HG03066 (cell line): Measurements from ENCODE around the gene MGME1.

Source experiments
- ATAC-seq: cut with Tn5 transposase; IDR thresholded peaks from one replicate; pipeline ENCODE4 v1.9.1; 2021; ENCODE audit warnings: low read depth; ENCODE audit not compliant: unreplicated experiment

Gene MGME1, protein sequence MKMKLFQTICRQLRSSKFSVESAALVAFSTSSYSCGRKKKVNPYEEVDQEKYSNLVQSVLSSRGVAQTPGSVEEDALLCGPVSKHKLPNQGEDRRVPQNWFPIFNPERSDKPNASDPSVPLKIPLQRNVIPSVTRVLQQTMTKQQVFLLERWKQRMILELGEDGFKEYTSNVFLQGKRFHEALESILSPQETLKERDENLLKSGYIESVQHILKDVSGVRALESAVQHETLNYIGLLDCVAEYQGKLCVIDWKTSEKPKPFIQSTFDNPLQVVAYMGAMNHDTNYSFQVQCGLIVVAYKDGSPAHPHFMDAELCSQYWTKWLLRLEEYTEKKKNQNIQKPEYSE

DNA sequence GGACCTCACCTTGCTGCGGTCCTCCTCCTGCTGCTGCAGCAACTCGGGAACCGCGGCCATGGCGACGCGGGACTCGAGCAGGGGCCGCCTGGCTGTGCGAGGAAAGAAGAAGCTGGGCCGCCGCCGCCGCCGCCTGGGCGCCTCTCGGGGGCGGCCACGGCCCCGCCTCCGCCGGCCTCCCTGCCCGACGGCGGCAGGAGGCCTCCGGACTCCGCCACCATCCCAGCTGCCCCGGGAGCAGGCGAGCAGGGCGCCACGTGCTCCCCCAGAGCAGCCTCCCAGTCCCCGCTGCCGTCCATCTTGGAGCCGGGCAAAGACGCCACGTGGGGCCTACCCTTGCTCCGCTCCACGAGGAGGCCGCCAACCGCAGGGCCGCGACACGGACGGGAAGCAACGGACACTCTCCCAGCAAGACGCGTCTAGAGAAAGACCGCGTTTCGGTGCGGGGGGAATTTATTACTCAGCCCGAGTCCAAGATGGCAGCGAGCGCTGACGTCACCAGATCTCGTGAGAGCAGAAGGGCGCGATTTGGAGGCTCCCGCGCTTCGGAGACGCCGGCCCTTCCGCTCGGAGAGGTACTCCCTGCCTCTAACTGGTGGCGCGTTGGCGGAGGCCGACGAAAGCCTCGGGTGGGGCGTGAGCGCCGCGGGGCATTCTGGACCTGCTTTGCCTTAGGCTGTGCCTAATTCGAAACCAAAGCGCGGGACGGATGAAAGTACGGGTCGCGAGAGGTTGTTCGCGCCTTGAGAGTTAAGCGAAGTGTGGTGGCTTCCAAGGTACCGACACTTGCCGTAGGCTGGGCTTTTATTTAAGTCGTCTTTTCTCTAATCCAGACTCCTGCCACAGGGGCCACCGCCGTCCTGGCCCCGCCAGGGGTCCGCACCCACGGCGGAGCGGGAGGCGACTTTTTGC lies at the start of gene MGME1, which contains the start of gene SNX5:
TSS of gene MGME1 (plus strand) at position 653 of the 912 bp plus-strand sequence. CDS start 842 bp downstream, outside the sequence.
TSS of gene SNX5 (minus strand) at position 429 of the 912 bp plus-strand sequence. CDS start at position 60, 369 bp downstream.
- ATAC-seq: peak; percentile 79

DNA sequence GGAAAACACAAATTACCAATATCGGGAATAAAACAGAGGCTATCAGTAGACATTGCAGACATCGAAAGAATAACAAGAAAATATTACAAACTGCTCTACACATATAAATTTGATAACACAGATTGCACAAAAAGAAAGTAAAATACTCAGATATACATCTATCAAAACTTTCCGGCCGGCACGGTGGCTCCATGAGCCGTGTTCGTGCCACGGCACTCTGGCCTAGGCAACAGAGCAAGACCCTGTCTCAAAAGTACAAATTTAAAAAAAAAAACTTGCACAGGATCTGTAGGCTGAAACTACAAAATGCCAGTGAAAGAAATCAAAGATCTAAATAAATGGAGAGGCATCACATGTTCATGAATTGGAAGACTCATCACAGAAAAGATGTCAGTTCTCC lies 49.7 kb upstream of the MGME1 start:
- no peak for ATAC-seq

DNA sequence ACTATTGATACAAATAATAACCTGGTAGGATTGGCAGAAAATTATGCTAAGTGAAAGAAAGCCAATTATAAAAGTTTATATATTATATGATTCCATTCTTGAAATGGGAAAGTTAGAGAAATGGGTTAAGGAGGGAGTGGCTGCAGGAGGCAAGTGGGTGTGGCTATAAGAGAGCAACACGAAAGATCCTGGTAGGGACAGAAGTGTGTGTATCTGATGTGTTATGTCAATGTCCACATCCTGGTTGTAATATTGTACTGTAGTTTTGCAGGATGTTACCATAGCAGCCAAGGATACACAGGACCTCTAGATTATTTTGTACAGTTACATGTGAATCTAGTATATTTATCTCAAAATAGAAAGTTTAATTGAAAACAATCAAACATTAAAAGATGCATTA lies 47.0 kb upstream of the MGME1 start:
- ATAC-seq: no peak

DNA sequence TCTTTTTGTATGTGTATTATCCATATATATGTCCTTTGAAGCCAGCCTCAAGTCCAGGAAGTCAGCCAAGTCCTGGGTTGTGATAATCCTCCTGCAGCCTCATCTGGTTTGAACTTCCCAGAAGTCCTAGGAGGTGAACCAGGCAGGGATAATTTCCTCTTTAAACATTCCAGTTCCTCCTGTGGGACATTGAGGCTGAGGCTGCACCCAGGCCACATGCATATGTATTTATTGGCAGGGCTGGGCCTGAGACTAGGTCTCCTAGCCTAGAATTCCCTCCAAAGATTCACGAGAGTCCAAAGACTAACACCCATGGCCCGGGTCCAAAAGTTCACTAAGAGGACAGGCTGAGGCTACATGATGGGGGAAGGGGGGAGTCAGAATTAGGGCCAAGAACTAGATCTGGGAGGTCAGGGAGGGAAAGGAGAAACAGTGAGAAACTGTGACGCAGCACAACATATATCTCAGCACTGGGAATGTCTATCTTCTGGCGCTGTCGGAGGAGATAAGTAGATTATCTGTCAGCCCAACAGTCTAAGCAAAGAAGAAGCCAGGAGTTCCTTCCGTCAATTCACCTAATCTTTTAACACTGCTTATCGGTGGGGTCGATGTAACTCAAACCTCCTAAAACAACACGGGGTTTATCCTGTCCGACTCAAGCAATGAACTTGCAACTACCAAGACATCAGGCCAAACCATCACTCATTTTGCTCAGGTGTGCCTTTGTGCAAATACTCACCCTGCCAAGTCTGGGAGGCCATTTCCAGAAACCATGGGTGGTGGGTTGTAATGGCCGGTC lies 43.5 kb upstream of the MGME1 start:
- ATAC-seq: no peak

DNA sequence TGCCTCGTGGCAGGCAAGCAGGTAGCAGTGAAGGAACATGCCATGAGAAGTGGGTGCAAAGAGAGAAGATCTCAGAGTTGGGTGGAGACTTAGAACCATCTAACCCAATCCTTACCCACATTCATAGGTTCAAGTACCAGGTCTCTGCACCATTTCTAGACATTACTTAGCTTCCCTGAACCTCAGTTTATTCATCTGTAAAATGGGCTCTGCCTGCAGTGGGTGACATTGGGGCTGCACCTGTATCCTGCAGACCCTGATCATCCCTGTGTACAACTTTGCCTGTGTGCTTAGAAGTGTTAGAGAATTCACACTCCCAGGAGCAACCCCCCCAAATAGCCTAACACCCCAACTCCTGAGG lies 42.9 kb upstream of the MGME1 start:
- ATAC-seq: no peak

DNA sequence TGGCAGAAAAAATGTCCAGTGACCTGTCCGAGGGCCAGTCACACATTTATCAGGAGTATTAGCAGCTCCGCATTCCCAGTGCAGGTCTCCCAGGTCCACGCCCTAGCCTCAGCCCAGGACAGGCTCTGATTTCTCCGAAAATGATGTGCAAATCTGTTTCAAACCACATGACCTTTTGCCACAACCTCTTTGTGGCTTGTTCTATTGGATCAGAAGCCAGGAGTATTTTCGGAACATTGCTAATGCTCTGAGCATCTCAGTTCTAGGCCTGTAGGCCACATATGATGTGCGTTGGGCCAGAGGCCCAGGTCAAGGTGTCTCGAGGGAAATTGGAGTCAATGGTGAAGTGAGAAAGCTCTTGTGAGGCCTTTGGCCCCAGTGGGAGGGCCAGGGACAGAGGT lies 40.6 kb upstream of the MGME1 start:
- ATAC-seq: no peak

DNA sequence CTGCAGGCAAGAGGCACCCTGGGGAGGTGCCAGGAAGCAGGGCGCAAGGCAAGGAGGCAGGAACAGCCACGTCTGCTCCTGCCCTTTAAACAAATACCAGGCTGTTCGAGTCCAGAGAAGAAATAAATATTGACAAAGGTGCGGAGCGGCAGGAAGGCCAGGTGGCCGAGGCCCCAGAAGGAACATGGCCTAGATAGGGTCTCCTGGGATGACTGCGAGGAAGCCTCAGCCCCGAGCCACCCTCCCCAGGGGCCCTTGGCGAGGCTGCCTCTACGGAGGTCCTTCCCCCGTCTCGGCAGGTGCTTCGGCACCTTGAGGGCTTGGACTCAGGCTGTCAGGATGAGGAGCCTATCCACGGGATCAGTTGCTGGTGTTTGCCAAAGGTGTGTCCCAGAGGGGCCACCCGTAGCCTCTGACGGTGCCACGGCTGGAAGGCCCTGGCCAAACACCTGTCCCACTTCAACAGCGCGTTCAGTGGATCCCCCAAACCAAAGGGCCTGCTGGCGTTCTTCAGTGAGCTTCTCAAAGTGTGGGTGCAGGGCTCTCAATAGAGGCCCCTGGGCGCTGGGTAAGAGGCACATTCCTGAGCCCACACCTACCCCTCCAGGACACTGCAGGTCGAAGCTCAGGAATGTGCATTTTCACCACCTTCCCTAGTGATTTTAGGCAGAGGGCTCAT lies 40.0 kb upstream of the MGME1 start:
- no peak for ATAC-seq

DNA sequence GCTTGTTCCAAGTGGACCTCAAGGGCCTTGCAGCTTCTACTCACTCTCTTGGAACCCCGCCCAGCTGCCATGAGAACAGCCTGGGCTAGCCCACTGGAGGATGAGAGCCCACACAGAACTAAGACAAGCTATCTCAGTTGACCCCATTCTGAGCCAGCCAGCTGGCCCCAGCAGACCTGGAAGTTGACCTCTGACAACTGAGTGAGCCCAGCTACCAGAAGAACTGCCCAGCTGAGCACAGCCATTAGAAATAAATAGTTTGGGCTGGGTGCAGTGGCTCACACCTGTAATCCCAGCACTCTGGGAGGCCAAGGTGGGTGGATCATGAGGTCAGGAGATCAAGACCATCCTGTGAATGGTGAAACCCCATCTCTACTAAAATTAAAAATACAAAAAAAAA lies 37.3 kb upstream of the MGME1 start:
- no peak for ATAC-seq

DNA sequence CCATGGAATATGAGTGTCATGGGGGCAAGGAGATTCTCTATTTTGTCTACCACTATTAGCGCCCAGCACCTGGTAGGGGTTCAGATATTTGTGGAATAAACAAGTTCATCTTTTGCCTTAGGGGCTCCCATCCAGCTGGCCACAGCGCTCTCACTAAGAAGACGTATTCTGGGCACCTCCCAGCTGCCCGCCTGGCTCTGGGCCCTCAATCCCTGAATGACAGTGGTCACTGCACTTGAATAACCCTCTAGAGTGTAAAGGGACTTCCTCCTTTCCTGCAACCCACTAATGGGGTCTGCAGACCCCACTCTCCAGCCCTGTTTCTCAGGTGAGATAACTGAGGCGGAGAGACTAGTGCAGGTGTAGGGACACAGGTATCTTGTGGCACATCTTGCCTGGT lies 36.4 kb upstream of the MGME1 start:
- ATAC-seq: no peak

DNA sequence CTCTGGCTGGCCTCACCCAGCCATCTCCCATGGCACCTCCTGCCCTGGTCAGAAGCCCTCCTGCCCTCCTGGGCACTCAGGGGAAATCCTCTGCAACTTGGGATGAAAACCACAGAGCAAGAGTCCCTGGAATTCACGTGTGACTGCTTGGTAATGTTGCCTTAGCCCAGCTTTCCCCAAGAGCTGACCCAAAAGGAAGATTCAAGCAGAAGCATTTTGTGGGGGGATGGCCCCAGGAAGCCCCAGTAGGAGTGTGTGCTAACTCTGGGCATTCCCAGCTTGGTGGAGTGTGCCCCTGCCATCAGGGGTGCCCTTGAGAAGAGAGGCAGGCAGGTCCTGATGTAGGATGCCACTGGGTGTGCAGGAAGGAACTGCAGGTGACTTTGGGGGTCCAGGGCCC lies 35.7 kb upstream of the MGME1 start:
- no peak for ATAC-seq

DNA sequence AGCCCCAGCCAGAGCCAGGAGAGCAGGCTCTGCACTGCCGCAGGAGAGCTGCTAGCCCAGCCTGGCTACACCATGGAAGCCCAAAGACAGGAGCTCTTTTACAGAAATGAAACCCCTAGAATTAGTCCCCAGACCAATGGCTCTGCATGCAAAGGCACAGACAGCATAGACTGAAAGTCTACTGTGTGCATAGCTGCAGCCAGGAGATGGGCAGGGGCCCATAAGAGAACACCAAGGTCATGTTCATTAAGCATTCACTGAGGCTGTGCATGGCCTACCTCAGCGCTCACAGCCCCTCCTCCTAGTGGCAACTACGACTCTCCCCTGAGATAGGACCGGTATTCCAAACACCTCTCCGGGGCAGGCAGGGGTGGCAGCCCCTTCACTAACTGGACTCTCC lies 35.1 kb upstream of the MGME1 start:
- no peak for ATAC-seq

DNA sequence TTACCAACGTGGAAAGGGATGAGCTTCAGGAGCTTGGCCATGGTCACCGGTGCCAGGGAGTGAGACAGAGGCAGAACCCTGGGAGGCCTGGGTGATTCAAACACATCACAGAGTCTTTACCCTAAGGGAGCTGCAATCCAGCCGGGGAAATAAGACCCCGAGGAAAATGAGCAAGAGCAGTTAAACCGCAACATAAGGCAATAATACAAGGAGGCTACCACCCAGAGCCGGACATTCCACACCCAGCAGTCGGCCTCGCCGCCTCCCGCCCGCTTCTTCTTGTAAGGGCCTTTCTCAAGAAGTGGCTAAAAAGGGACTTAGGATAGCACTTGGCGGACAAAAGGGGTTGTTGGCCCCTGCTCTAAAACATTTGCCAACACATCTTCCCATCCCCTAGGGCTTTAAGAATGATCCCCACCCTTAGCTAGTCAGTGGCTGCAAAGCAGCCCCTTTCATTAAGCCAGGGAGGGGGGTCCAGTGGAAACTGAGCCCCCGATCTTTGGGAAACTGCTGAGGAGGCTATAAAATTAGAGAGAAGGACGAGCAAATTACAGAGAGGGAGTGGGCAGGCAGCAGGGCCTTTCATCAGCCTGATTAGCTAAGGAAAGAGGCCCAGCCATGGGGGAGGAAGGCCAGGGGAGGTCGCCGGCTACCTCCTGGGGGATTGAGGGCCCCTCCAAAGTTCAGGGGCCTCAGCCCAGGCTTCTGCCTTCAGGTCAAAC lies 34.5 kb upstream of the MGME1 start:
- ATAC-seq: no peak

DNA sequence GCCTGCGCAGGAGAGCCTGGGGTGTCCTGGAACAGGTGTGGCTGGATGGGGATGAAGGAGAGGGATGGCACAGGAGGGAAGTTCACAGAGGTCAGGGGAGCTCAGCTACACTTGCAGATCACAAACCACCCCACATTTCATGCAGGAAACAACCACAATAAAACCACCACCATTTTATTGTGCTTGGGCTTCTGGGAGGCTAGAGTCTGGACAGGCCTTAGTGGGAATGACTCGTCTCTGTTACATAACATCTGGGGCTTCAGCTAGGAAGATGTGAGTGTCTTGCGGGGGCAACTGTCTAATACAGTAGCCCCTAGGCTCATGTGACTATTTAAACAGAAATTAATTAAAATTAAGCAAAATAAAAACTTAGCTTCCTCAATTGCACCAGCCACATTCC lies 33.6 kb upstream of the MGME1 start:
- no peak for ATAC-seq

DNA sequence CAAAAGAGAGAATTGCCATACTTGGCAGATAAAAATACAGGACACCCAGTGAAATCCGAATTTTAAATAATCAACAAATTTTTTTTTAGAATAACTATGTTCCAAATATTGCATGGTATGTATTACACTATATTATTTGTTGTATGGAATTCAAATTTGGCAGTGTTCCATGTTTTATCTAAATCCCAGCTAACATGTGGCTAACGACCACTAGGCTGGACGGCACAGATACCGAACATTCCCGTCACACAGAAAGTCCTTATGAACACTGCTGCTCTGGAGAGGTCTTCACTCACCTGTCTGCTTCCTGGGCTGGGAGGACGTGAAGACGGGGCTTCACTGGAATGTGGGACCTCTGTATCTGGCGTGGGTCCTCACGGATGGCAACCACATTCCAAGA lies 33.1 kb upstream of the MGME1 start:
- no peak for ATAC-seq

DNA sequence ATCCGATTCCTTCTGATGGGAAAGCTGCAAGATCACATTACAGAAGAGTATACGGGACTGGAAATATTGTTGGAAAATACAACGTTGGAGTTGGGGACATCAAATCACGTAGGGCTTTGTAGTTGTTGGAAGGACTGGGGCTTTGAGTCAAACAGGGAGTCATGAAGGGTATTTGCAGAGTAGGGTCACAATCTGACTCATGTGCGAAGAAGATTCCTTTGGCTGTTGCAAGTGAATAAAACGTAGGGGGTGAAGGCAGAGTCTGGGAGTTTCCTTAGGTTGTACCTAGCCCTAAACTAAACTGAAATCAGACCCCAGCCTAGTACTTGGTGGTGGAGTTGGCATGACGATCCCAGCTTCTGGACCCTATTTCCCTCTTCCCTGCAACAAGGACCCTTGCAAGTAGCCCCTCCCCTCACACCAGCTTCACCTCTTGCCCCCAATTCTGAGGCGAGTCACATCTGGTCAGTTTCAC lies 32.5 kb upstream of the MGME1 start:
- ATAC-seq: no peak

DNA sequence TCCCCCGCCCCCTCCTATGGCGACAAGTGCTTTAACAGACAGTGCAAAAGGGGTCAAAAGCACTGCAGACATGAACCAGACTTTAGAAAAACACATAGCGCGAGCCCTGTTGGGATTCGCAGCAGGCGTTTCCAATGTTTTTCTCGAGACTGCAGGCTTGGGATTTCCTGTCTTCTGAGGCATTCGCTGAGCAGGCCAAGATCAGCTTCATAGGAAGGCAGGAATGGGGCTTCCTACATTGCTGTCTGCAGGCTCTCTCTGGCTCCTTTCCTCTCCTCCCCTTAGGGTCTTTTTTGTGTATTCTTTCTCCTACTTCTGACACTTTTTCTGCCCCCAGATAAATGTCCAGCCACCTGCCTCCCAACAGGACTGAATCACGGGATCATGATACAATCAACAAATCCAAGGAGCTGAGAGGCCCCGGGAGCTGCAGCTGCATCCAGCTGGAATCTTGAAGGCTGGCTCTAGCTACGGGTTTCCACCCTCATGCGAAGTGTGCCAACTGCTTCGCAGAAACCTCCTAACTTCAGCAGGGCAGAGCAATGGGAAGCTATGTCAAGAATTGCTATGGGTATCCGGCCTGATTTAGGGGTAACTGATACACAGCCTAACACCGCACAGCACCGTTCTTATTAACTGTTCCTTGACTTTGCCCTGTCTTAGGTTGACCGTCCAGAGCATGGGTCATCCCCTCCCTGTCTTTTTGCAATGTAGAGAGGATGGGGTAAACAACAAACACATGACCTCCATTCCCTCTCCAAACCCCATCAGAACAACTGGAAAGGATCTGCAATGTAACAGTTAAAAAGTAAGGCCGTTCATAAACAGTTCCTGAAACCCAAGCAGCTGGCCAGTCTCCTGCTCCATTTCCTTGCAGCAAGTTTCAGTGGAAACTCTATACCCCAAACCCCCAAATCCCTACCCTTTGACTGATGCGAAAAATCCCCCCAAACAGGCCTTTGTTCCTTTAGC lies 31.8 kb upstream of the MGME1 start:
- ATAC-seq: no peak

DNA sequence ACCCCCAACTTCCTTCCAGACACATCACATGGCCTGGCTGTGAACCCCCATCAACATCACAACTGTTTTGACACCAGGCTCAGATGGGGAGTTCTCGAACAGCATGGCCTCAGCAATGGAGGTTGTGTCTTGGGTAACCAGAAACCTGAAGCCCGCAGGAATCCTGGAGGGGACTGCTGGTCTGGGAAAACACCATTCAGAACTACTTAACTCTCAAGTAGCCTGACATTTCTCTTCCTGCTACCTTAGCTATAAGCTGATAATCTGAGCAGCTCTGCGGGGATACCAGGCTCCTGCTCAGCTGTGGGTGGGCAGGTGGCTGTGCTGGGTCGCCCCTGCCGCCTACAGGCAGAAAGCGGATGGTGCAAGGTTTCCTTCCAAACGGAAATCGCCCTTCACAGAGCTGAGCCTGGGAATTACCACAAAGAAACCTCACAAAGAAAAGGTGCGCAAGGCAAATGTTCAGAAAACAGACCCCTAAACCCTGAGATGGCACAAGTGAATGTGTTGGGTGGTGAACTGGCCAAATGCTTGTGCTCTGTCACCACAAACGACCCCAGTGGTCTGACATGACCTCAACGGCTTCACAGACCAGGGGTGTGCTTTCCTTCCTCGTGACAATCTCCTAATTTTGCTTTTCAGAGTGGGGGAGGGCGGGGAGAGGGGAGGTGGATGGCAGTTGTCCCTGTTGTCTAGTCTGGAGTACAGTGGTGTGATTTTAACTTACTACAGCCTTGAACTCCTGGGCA lies 29.8 kb upstream of the MGME1 start:
- peak; percentile 69 for ATAC-seq
